HEK293T (cell line): ENCODE data around the gene NACC2.

Experiments used
- CTCF ChIA-PET: fragments of 350-600 bp; formaldehyde crosslinking; extraction: SDS; loops from one replicate; lab custom pipeline; 2021; ENCODE audit warnings: antibody characterized with exemption, inconsistent platforms; lab: Yijun Ruan, JAX
- POLR2A ChIA-PET: fragments of 350-600 bp; formaldehyde crosslinking; extraction: SDS; loops from one replicate; lab custom pipeline; 2020; ENCODE audit warnings: antibody characterized with exemption, inconsistent platforms; lab: Yijun Ruan, JAX
- DNase-seq: peaks from one replicate; pipeline ENCODE4 v3.0.0; 2012; ENCODE audit warnings: mixed read lengths; ENCODE audit errors: extremely low spot score
- ARNT ChIP-seq: fragments of 450-650 bp; IDR thresholded peaks from 2 replicates; pipeline ENCODE4 v1.6.1; 2017; ENCODE audit warnings: mild to moderate bottlenecking
- BHLHE40 ChIP-seq: fragments of 450-650 bp; IDR thresholded peaks from 2 replicates; pipeline ENCODE4 v1.6.1; 2016; ENCODE audit warnings: mild to moderate bottlenecking, moderate library complexity, borderline replicate concordance
- CTBP1 ChIP-seq: fragments of 450-650 bp; IDR thresholded peaks from 2 replicates; pipeline ENCODE4 v1.6.1; 2016; ENCODE audit warnings: borderline replicate concordance
- ELF4 ChIP-seq: fragments of 450-650 bp; IDR thresholded peaks from 2 replicates; pipeline ENCODE4 v1.6.1; 2017; ENCODE audit warnings: antibody characterized with exemption
- FOXA1 ChIP-seq: fragments of 450-650 bp; IDR thresholded peaks from 2 replicates; pipeline ENCODE4 v1.6.1; 2016; ENCODE audit warnings: mild to moderate bottlenecking
- FOXK2 ChIP-seq: fragments of 450-650 bp; IDR thresholded peaks from 2 replicates; pipeline ENCODE4 v1.6.1; 2016; ENCODE audit warnings: mild to moderate bottlenecking
- FOXM1 ChIP-seq: fragments of 450-650 bp; IDR thresholded peaks from 2 replicates; pipeline ENCODE4 v1.6.1; 2017; ENCODE audit warnings: mild to moderate bottlenecking, borderline replicate concordance
- HDGF ChIP-seq: fragments of 450-650 bp; IDR thresholded peaks from 2 replicates; pipeline ENCODE4 v1.6.1; 2017; ENCODE audit warnings: antibody characterized with exemption, borderline replicate concordance
- L3MBTL2 ChIP-seq: fragments of 450-650 bp; conservative IDR thresholded peaks from 2 replicates; pipeline ENCODE4 v1.6.1; 2016; ENCODE audit warnings: mild to moderate bottlenecking
- LEF1 ChIP-seq: fragments of 450-650 bp; IDR thresholded peaks from 2 replicates; pipeline ENCODE4 v1.6.1; 2017; ENCODE audit warnings: mild to moderate bottlenecking, borderline replicate concordance
- NFRKB ChIP-seq: fragments of 450-650 bp; IDR thresholded peaks from 2 replicates; pipeline ENCODE4 v1.6.1; 2016; ENCODE audit warnings: mild to moderate bottlenecking, moderate library complexity
- PKNOX1 ChIP-seq: fragments of 450-650 bp; IDR thresholded peaks from 2 replicates; pipeline ENCODE4 v1.6.1; 2016
- SP1 ChIP-seq: fragments of 450-650 bp; IDR thresholded peaks from 2 replicates; pipeline ENCODE4 v1.6.1; 2017
- SUZ12 ChIP-seq: fragments of 450-650 bp; IDR thresholded peaks from 2 replicates; pipeline ENCODE4 v1.6.1; 2016; ENCODE audit warnings: mild to moderate bottlenecking
- TARDBP ChIP-seq: fragments of 450-650 bp; IDR thresholded peaks from 2 replicates; pipeline ENCODE4 v1.6.1; 2016
- ZNF384 ChIP-seq: fragments of 450-650 bp; IDR thresholded peaks from 2 replicates; pipeline ENCODE4 v1.6.1; 2016

NACC2 gene, protein sequence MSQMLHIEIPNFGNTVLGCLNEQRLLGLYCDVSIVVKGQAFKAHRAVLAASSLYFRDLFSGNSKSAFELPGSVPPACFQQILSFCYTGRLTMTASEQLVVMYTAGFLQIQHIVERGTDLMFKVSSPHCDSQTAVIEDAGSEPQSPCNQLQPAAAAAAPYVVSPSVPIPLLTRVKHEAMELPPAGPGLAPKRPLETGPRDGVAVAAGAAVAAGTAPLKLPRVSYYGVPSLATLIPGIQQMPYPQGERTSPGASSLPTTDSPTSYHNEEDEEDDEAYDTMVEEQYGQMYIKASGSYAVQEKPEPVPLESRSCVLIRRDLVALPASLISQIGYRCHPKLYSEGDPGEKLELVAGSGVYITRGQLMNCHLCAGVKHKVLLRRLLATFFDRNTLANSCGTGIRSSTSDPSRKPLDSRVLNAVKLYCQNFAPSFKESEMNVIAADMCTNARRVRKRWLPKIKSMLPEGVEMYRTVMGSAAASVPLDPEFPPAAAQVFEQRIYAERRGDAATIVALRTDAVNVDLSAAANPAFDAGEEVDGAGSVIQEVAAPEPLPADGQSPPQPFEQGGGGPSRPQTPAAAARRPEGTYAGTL

GRCh38 chr9:136095070-136096058 is at the start of gene NACC2:
NACC2 (minus strand) TSS chr9:136095289; CDS start chr9:136050521, 44,768 bp downstream.
- peak; percentile 67 for DNase-seq
- POLR2A ChIA-PET: interaction anchor here (1.0 to 1.8 kb wide), 3 partner anchors 15 to 24 kb away, joined by 3 to 4 read pairs (median 4); no protein-coding TSS in a partner anchor
- CTCF ChIA-PET: no interaction called here
- TF ChIP-seq ELF4 (no peak), ARNT (no peak), TARDBP (no peak), FOXK2 (no peak)

- TF ChIP-seq TARDBP: no peak
- no peak for TF ChIP-seq PKNOX1
- TF ChIP-seq SP1: no peak
- no peak for TF ChIP-seq CTBP1
- POLR2A ChIA-PET: no interaction called here
- CTCF ChIA-PET: no interaction called here
- DNase-seq: no peak
Observed at GRCh38 chr9:136144450-136144849, 49.4 kb upstream of the NACC2 start.

GRCh38 chr9:136143215-136144001 is 48.3 kb upstream of the NACC2 start:
- CTCF ChIA-PET: interaction anchor here (0.7 kb wide), 1 partner anchor 87 kb away, joined by 3 read pairs; no protein-coding TSS in a partner anchor
- DNase-seq: peak; percentile 45
- POLR2A ChIA-PET: no interaction called here
- no peak for TF ChIP-seq L3MBTL2
- no peak for TF ChIP-seq FOXA1
- TF ChIP-seq NFRKB: no peak
- no peak for TF ChIP-seq SUZ12
- no peak for TF ChIP-seq ELF4
- no peak for TF ChIP-seq TARDBP
- TF ChIP-seq HDGF: no peak
- no peak for TF ChIP-seq ARNT

DNA sequence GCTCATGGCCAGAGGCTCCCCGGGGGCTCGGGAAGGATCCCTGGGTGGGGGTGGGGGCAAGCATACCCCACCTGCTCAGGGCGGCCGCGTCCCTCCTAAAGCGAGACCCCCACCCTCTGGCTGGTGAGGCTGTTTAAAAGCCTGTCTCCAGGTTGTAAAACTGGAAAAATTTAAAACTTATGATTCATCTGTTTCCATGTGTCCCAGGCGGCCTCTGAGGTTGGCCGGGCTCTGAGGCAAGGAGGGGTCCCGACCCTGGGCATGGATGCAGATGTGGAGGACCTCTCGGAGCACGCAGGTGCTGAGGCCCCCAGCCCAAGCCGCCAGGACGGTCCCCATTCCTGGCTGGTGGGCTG is 47.7 kb upstream of the NACC2 start:
- ChIA-PET CTCF (no interaction called here), POLR2A (no interaction called here)
- no peak for DNase-seq
- no peak for TF ChIP-seq PKNOX1
- no peak for TF ChIP-seq NFRKB
- TF ChIP-seq CTBP1: no peak
- no peak for TF ChIP-seq FOXK2
- no peak for TF ChIP-seq BHLHE40
- no peak for TF ChIP-seq TARDBP
- TF ChIP-seq SP1: no peak
- no peak for TF ChIP-seq ARNT
- TF ChIP-seq SUZ12: no peak
- TF ChIP-seq LEF1: no peak
- no peak for TF ChIP-seq ZNF384
- TF ChIP-seq FOXM1: no peak
- TF ChIP-seq ELF4: no peak
- no peak for TF ChIP-seq HDGF
- TF ChIP-seq L3MBTL2: no peak
- TF ChIP-seq FOXA1: no peak

DNA sequence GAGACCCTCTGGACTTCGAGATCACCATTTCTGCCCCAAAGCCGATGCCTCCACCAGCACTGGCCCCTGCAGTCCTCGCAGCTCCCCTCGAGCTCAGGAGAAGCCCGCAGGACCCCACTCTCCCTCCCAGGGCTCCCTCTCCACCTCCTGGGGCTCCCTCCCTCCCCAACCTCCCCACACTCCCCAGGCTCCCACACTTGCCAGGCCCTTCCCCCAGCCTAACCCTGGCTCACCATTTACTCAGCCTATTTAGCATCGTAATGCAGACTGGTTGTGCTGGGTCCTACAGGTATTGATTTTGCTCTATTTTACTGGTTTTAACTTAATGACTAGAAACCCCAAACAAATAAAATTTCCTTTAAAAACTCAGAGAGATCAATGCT is 47.3 kb upstream of the NACC2 start:
- DNase-seq: no peak
- ChIA-PET POLR2A (interaction anchor here (1.5 kb wide), 1 partner anchor 125 kb away, joined by 4 read pairs; no protein-coding TSS in a partner anchor), CTCF (interaction anchor here (0.9 kb wide), 1 partner anchor 113 kb away, joined by 3 read pairs; no protein-coding TSS in a partner anchor)
- TF ChIP-seq CTBP1 (no peak), SUZ12 (no peak), LEF1 (no peak), ZNF384 (no peak), ARNT (no peak), TARDBP (no peak), FOXM1 (no peak), SP1 (no peak), HDGF (no peak), FOXK2 (no peak), PKNOX1 (no peak), L3MBTL2 (no peak), BHLHE40 (no peak)
